Mesenchymal stem cell (in vitro differentiated cells and primary cell): ENCODE data around the gene CSRP1.

Source experiments
- DNase-seq: peaks from one replicate; pipeline ENCODE4 v3.0.0-alpha.2; 2013
- H2AFZ ChIP-seq: one replicate; pipeline ENCODE4 v1.6.1; 2013; ENCODE audit warnings: low read depth, mild to moderate bottlenecking, control low read depth, inconsistent platforms, low read length, moderate library complexity
- H2AK5ac ChIP-seq: 2 replicates; pipeline ENCODE4 v1.6.1; 2013; ENCODE audit warnings: low read length, moderate library complexity, mild to moderate bottlenecking, inconsistent platforms; ENCODE audit not compliant: severe bottlenecking
- H2BK120ac ChIP-seq: one replicate; pipeline ENCODE4 v1.6.1; 2013; ENCODE audit warnings: low read depth, mild to moderate bottlenecking, inconsistent platforms, low read length, moderate library complexity
- H2BK12ac ChIP-seq, 2 experiments: one replicate each; pipeline ENCODE4 v1.6.1; 2013; ENCODE audit warnings: inconsistent platforms in 2 of 2, low read length in 2 of 2, mild to moderate bottlenecking in 2 of 2, moderate library complexity in 2 of 2, control low read depth in 1 of 2
- H2BK15ac ChIP-seq: one replicate; pipeline ENCODE4 v1.6.1; 2013; ENCODE audit warnings: mild to moderate bottlenecking, low read depth, inconsistent platforms; ENCODE audit not compliant: poor library complexity, severe bottlenecking
- H2BK5ac ChIP-seq: 2 replicates; pipeline ENCODE4 v1.6.1; 2013; ENCODE audit warnings: low read depth, mild to moderate bottlenecking, low read length, control low read depth, inconsistent platforms; ENCODE audit not compliant: poor library complexity, severe bottlenecking
- H3K14ac ChIP-seq, 2 experiments: one replicate each; pipeline ENCODE4 v1.6.1; 2013; ENCODE audit warnings: inconsistent platforms in 2 of 2, low read length in 2 of 2, control low read depth in 1 of 2, mild to moderate bottlenecking in 1 of 2, moderate library complexity in 1 of 2
- H3K18ac ChIP-seq, 2 experiments: one replicate each; pipeline ENCODE4 v1.6.1; 2013; ENCODE audit warnings: inconsistent platforms in 2 of 2, low read length in 2 of 2, control low read depth in 1 of 2, low read depth in 1 of 2, mild to moderate bottlenecking in 1 of 2
- H3K23ac ChIP-seq, 2 experiments: one replicate each; pipeline ENCODE4 v1.6.1; 2013; ENCODE audit warnings: inconsistent platforms in 2 of 2, low read length in 2 of 2, mild to moderate bottlenecking in 2 of 2, moderate library complexity in 2 of 2, control low read depth in 1 of 2
- H3K27ac ChIP-seq: 2 replicates; pipeline ENCODE4 v1.5.1; 2013; ENCODE audit warnings: mild to moderate bottlenecking, moderate library complexity, low read length, control low read depth, inconsistent platforms; ENCODE audit not compliant: poor library complexity, severe bottlenecking
- H3K27me3 ChIP-seq, 2 experiments: 2 replicates each; pipeline versions ENCODE4 v1.6.1 to v1.7.0; 2013; ENCODE audit warnings: low read length in 2 of 2, mild to moderate bottlenecking in 2 of 2, moderate library complexity in 2 of 2, control low read depth in 1 of 2, inconsistent platforms in 1 of 2; ENCODE audit not compliant: control insufficient read depth in 1 of 2, insufficient read depth in 1 of 2
- H3K36me3 ChIP-seq, 2 experiments: 2 replicates each; pipeline versions ENCODE4 v1.6.1 to v1.7.0; 2013; ENCODE audit warnings: low read length in 2 of 2, control low read depth in 1 of 2, inconsistent platforms in 1 of 2, low read depth in 1 of 2, mild to moderate bottlenecking in 1 of 2; ENCODE audit not compliant: insufficient read depth in 2 of 2, control insufficient read depth in 1 of 2
- H3K4ac ChIP-seq, 2 experiments: one replicate each; pipeline ENCODE4 v1.6.1; 2013; ENCODE audit warnings: inconsistent platforms in 2 of 2, low read length in 2 of 2, mild to moderate bottlenecking in 2 of 2, moderate library complexity in 2 of 2, control low read depth in 1 of 2, low read depth in 1 of 2
- H3K4me1 ChIP-seq: 2 replicates; pipeline ENCODE4 v1.6.1; 2013; ENCODE audit warnings: low read depth, low read length, control low read depth; ENCODE audit not compliant: control insufficient read depth, insufficient read depth
- H3K4me2 ChIP-seq: 2 replicates; pipeline ENCODE4 v1.6.1; 2013; ENCODE audit warnings: low read length, mild to moderate bottlenecking, inconsistent platforms; ENCODE audit not compliant: poor library complexity, severe bottlenecking
- H3K4me3 ChIP-seq, 2 experiments: 2 replicates each; pipeline versions ENCODE4 v1.5.1 to v1.7.0; 2013; ENCODE audit warnings: low read length in 2 of 2, mild to moderate bottlenecking in 2 of 2, control low read depth in 1 of 2, low read depth in 1 of 2; ENCODE audit not compliant: insufficient read depth in 1 of 2
- H3K79me1 ChIP-seq: replicated peaks from 2 replicates; pipeline ENCODE4 v1.6.1; 2013; ENCODE audit warnings: mild to moderate bottlenecking, control low read depth, low read length, inconsistent platforms; ENCODE audit not compliant: poor library complexity, severe bottlenecking
- H3K9ac ChIP-seq: 2 replicates; pipeline ENCODE4 v1.7.0; 2013; ENCODE audit warnings: mild to moderate bottlenecking, low read length, moderate library complexity
- H3K9me3 ChIP-seq: 2 replicates; pipeline ENCODE4 v1.7.0; 2013; ENCODE audit warnings: mild to moderate bottlenecking, low read length; ENCODE audit not compliant: control insufficient read depth
- H4K8ac ChIP-seq: one replicate; pipeline ENCODE4 v1.6.1; 2013; ENCODE audit warnings: inconsistent platforms, mild to moderate bottlenecking, low read length, moderate library complexity
- H4K91ac ChIP-seq: one replicate; pipeline ENCODE4 v1.6.1; 2013; ENCODE audit warnings: mild to moderate bottlenecking, low read length, inconsistent platforms
- WGBS: methylation state at CpG from one replicate; pipeline ENCODE4 v1.1.7; 2013; ENCODE audit warnings: mixed read lengths; 5-methylcytosine and 5-hydroxymethylcytosine counted together

CSRP1 gene

DNA sequence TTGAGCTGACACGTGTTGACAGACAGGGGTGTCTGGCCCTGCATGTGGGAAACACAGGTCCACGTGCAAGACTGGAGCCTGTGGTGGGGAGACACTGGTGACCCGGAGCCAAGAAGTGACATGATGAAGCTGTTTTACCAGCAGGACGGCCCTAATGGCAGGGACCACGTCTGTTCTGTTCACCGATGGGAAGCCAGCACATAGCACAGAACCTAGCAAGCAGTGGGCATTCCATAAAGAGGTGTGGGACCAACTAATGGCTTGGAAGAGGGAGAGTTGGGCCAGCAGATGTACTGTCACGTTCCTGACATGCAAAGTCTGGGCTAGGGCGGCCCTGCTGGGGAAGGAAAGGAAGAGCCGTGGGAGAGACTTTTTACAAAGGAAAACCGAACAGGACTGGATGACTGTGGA, 47.3 kb upstream of the CSRP1 start:
- no peak overlapping the region for H2BK15ac ChIP-seq
- peak overlapping the region; percentile 31 for H2AK5ac ChIP-seq
- peaks cover 0 to 6% of the 10 kb centered on the region in 2 experiments for H3K36me3 ChIP-seq
- peak overlapping the region; percentile 12 to 51 for H2BK12ac ChIP-seq
- H3K9me3 ChIP-seq, result no peaks in the 10 kb centered on the region
- H2BK5ac ChIP-seq, result no peak overlapping the region
- peaks cover 17% of the 10 kb centered on the region for H3K79me1 ChIP-seq
- peak overlapping the region; percentile 64 for H3K9ac ChIP-seq
- peak overlapping the region in 1 of 2 experiments; percentile 49 for H3K4ac ChIP-seq
- no peaks in the 10 kb centered on the region for H3K27me3 ChIP-seq
- H3K18ac ChIP-seq, result peak overlapping the region; percentile 34 to 67
- H3K14ac ChIP-seq, result peak overlapping the region in 1 of 2 experiments; percentile 13
- H4K91ac ChIP-seq, result no peak overlapping the region
- peak overlapping the region; percentile 75 for H2BK120ac ChIP-seq
- no peak overlapping the region for H3K23ac ChIP-seq
- H3K4me2 ChIP-seq, result no peak overlapping the region
- no peak overlapping the region for H3K27ac ChIP-seq
- no peak overlapping the region for H3K4me3 ChIP-seq
- peaks cover 25% of the 10 kb centered on the region for H3K4me1 ChIP-seq
- 85% methylated on average over 10 of the region's 10 CpGs for WGBS
- H4K8ac ChIP-seq, result no peak overlapping the region
- no peak overlapping the region for H2AFZ ChIP-seq
- DNase-seq, result no peak

- Histone ChIP-seq H3K18ac (peak overlapping the region in 1 of 2 experiments; percentile 34), H3K23ac (no peak overlapping the region), H3K79me1 (peaks cover 12% of the 10 kb centered on the region), H3K36me3 (peaks cover 0 to 6% of the 10 kb centered on the region in 2 experiments), H2BK12ac (peak overlapping the region in 1 of 2 experiments; percentile 71), H3K27me3 (no peaks in the 10 kb centered on the region), H2BK15ac (no peak overlapping the region), H3K4ac (no peak overlapping the region), H2AFZ (no peak overlapping the region), H3K14ac (no peak overlapping the region), H4K8ac (no peak overlapping the region), H2AK5ac (peak overlapping the region; percentile 62), H4K91ac (no peak overlapping the region), H3K27ac (peak overlapping the region; percentile 92), H3K4me3 (no peak overlapping the region), H3K4me2 (no peak overlapping the region), H3K4me1 (peaks cover 25% of the 10 kb centered on the region), H2BK120ac (peak overlapping the region; percentile 75), H3K9me3 (no peaks in the 10 kb centered on the region), H3K9ac (peak overlapping the region; percentile 64), H2BK5ac (no peak overlapping the region)
- DNase-seq, result no peak
- WGBS, result 87% methylated on average over 8 of the region's 8 CpGs
Measured at GRCh38 chr1:201553496-201554189, 46.7 kb upstream of the CSRP1 start.

- Histone ChIP-seq H3K4me2 (no peak overlapping the region), H2BK15ac (peak overlapping the region; percentile 54), H3K4ac (peak overlapping the region in 1 of 2 experiments; percentile 35), H3K27me3 (no peaks in the 10 kb centered on the region), H3K27ac (peak overlapping the region; percentile 92), H3K23ac (no peak overlapping the region), H3K4me1 (peaks cover 25% of the 10 kb centered on the region), H2AK5ac (peak overlapping the region; percentile 96), H3K79me1 (peaks cover 14% of the 10 kb centered on the region), H3K9ac (peak overlapping the region; percentile 64), H2BK120ac (peak overlapping the region; percentile 54), H4K91ac (peak overlapping the region; percentile 77), H2BK12ac (peak overlapping the region; percentile 29 to 71), H2BK5ac (peak overlapping the region; percentile 32), H3K9me3 (no peaks in the 10 kb centered on the region), H3K18ac (peak overlapping the region; percentile 19 to 32), H3K14ac (no peak overlapping the region), H4K8ac (peak overlapping the region; percentile 71), H3K4me3 (no peak overlapping the region), H2AFZ (no peak overlapping the region), H3K36me3 (peaks cover 0 to 6% of the 10 kb centered on the region in 2 experiments)
- 75% methylated on average over 5 of the region's 5 CpGs for WGBS
- peak; percentile 74 for DNase-seq
Measured at GRCh38 chr1:201552941-201553351, 46.0 kb upstream of the CSRP1 start.

GRCh38 chr1:201551877-201552731, 45.2 kb upstream of the CSRP1 start:
- Histone ChIP-seq H3K4me3 (no peak overlapping the region), H3K9me3 (no peaks in the 10 kb centered on the region), H4K8ac (peak overlapping the region; percentile 71), H3K36me3 (peaks cover 0 to 6% of the 10 kb centered on the region in 2 experiments), H3K18ac (peak overlapping the region; percentile 54 to 92), H2BK120ac (peak overlapping the region; percentile 84), H2AFZ (peak overlapping the region; percentile 10), H3K14ac (peak overlapping the region in 1 of 2 experiments; percentile 7), H3K9ac (peak overlapping the region; percentile 64), H2BK5ac (peak overlapping the region; percentile 88), H2BK15ac (peak overlapping the region; percentile 54), H3K79me1 (peaks cover 15% of the 10 kb centered on the region), H4K91ac (peak overlapping the region; percentile 83), H3K27ac (peak overlapping the region; percentile 92), H3K27me3 (no peaks in the 10 kb centered on the region), H3K4me1 (peaks cover 23% of the 10 kb centered on the region), H3K4me2 (no peak overlapping the region), H2BK12ac (peak overlapping the region; percentile 65 to 72), H3K4ac (peak overlapping the region; percentile 65 to 83), H2AK5ac (peak overlapping the region; percentile 96), H3K23ac (no peak overlapping the region)
- DNase-seq, result peak; percentile 93
- WGBS, result 81% methylated on average over 12 of the region's 12 CpGs
